NCI-H146 treated with DMSO at 0.1 percent for 48 hours (cell line): Measurements from ENCODE around the gene SERPINC1.
"Not testable (repeated sequence)": the region's sequence is repeated elsewhere in the genome, so short reads cannot be mapped to it uniquely, and the experiment has no call there.

Source experiments
- DNase-seq: peaks from one replicate; lab custom pipeline; 2025; ENCODE audit not compliant: unreplicated experiment; lab: John Stamatoyannopoulos, UW

Gene SERPINC1

DNA sequence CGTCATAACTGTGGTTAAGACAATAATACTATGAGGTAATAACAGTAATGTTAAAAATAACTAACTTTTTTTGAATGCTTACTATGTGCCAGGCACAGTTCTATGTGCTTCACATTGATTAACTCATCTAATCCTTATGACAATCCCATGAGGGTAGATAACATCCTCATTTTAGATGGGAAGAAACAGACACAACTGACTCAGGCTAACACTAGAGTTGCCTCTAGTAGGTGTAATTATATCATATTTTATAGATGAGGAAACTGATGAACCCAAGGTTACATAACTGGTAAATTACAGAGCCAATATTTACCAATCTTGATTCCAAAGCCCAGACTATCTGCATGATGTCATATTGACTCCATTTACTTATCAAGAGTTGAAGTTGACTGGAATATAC, 23.5 kb downstream of the SERPINC1 start:
- DNase-seq, result no peak

DNA sequence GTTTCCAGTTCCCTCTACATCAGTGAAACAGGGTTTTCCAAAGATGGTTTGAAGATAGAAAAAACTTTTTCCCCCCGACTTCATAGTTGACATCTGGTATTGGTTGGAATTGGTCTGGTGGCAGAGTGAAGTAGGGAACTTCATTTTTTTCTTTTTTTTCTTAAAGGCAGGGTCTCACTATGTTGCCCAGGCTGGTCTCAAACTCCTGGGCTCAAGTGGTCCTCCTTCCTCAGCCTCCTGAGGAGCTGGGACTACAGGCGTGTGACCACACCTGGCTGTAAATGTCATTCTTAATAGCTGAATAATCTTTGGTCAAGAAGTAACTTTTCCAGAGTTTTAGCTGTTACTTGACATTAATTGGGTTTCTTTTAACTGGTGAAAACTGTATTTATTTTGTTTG, 27.2 kb downstream of the SERPINC1 start:
- DNase-seq, result no peak

DNA sequence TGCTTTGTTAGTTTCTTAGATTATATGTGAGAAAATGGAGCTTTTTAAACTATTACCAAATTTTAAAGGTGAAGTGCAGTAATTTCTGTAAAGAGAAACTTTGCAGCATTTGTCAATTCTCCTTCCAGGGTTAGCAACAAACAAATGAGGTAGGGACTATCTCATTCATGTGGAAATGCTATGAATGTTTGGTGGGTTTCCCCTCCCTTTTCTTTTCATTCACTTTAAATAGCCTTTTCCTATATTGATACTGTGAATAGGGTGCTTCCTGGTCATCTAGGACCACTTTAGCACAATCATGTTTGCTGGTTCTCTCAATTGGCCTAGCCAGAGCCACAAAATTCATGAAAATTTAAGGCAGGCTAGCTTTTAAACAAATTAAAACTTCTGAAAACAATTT, 28.4 kb downstream of the SERPINC1 start:
- DNase-seq, result no peak

DNA sequence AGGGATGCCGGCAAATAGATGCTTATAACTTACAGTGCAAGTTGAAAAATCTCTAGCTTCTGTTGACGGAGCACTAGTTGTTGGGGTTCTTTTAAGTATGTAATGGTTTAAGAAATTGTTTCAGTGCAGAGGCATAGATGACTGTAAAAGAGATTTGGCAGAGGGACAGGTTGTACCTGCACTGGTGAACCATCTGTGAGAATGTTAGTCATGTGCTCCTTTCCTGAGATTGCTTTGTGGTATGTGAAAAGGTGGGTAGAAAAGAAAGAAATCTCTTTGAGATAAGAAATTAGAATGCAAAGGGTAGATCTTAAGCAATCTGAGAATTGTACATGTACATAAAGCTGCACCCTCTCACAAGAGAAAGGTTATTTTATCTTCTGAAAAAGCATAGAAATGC, 29.5 kb downstream of the SERPINC1 start:
- DNase-seq, result no peak

DNA sequence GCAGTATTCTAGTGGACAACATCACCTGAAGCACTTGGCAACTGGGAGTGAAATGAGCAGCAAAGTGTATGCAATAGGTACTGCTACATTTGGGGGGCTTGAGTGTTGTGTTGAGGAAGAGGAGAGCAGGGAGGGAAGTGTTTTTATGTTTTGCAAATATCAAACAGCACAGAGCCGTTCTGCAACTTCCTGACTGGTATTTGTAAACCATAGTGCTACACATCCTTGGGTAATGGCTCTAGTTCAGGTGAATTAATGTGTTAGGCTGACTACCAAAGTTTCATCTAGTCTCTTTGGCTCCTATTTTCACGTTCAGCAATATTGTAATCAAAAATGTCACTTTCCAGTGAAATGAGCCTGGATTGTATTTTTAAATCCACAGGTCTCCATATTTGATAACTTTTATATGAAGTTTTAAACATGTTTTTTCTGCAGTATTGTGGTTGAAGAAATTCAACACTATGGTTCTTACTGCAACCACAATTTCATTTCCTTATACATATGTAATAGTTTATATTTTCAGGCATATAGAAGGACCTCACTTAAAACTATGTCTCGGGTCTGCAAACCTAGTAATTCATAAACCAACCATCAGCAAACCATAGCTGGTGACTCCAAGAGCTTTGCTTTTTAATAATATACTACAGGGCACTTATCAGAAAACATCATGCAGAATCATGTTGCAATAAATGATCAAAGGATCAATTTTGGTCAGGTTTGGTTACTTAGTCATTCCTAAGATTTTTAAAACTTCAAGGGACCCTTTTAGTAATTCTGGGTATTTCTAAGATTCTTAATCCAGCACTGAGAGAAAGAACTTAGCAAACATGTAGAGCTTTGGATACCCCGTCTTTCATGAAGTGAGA, 30.1 kb downstream of the SERPINC1 start:
- no peak for DNase-seq

DNA sequence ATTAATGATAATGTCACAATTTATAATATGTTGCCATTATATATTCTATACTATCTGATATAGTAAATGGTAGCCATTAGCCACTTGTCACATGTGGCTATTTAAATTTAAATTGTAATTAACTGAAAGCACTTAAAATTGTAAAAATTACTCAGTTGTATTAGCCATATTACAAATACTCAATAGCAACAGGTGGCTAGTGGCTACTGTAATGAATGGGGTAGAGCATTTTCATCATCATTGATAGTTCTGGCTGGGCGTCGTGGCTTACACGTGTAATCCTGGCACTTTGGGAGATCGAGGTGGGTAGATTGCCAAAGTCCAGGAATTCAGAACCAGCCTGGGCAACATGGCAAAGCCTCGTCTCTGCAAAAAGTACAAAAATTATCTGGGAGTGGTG, 32.4 kb downstream of the SERPINC1 start:
- DNase-seq, result no peak

DNA sequence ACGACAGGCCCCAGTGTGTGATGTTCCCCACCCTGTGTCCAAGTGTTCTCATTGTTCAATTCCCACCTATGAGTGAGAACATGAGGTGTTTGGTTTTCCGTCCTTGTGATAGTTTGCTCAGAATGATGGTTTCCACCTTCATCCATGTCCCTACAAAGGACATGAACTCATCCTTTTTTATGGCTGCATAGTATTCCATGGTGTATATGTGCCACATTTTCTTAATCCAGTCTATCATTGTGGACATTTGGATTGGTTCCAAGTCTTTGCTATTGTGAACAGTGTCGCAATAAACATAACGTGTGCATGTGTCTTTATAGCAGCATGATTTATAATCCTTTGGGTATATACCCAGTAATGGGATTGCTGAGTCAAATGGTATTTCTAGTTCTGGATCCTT, 36.0 kb downstream of the SERPINC1 start:
- DNase-seq, result not testable (repeated sequence)

DNA sequence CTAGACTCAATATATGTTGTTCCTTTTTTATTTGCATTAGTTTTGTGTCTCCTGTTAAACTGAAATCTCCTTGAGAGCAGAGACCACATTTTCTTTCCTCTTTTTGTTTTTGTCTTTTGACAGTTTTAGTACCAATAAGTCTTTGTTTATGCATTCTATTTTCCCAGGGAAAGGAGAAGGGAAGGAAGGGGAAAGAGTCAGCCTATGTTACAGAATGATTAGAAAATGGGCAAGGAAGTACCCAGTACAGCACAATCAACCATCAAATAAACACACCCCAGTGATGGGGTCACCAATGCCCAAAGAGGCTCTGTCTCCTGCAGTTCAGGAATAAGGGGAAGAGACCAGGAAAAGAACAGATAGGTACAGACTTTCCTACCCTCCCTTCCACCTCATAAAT, 38.9 kb downstream of the SERPINC1 start:
- DNase-seq, result no peak

DNA sequence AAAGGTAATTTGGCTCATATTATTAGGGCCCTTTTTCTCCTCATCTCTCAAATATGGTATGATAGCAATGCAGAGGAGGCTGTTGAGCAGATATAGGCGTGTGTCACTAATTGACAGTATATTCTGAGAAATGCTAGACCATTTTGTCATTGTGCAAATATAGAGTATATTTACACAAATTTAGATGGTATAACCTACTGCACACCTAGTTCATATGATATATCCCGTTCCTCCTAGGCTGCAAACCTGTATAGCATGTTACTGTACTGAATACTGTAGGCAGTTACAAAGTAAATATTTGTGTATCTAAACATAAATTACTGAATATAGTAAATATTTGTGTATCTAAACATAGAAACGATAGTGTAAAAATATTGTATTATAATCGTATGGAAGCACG, 40.4 kb downstream of the SERPINC1 start:
- no peak for DNase-seq

DNA sequence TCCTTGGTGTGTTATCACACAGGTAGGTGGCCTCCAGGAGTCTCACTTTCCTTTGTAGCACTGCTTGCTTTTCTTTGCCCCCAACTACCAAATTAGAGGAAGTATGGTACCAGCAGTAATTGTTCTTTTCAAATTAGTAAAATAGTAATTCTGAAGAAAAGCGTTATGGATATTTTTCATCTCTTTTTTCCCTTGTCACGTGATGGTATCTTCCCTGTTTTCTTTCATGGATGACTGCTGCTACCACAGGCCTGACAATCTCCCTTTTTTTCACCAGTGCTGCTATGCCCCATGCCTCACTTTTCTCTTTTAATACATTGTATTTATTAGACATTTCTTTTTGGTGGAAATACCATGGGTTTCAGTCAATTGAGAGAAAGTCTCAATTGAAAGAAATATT, 45.6 kb downstream of the SERPINC1 start:
- DNase-seq, result no peak

DNA sequence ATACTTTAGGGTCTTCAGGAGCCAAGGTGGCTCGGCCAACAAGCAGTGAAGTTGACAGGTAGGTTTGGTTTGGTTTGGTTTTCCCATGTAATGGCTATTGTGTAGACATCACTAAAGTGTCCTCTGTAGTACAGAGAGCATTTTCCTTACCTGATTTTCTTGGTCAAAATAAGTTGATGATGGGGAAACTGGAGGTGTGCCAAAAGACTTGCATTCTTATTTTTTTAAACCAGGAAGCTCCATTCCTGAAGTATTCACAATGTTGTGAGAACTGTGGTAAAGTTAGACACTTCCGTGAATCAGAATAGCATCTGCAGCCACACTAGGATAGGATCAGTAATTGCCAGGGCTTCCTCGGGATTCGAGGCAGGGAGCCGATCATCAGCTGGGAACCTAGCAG, 46.0 kb downstream of the SERPINC1 start:
- DNase-seq, result no peak

DNA sequence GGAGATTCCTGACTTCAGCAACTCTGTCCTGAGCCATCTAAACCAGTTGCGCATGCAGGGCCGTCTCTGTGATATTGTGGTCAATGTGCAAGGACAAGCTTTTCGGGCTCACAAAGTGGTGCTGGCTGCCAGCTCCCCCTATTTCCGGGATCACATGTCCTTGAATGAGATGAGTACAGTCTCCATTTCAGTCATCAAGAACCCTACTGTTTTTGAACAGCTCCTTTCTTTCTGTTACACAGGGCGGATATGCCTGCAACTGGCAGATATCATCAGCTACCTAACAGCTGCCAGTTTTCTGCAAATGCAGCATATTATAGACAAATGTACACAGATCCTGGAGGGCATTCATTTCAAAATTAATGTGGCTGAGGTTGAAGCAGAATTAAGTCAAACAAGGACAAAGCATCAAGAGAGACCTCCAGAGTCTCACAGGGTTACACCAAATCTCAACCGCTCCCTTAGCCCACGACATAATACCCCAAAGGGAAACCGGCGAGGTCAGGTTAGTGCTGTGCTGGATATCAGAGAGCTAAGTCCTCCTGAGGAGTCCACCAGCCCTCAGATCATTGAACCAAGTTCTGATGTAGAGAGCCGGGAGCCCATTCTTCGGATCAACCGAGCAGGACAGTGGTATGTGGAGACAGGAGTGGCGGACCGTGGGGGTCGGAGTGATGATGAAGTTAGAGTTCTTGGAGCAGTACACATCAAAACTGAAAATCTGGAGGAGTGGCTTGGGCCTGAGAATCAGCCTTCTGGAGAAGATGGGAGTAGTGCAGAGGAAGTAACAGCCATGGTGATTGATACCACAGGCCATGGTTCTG, 46.7 kb downstream of the SERPINC1 start:
- DNase-seq, result no peak

DNA sequence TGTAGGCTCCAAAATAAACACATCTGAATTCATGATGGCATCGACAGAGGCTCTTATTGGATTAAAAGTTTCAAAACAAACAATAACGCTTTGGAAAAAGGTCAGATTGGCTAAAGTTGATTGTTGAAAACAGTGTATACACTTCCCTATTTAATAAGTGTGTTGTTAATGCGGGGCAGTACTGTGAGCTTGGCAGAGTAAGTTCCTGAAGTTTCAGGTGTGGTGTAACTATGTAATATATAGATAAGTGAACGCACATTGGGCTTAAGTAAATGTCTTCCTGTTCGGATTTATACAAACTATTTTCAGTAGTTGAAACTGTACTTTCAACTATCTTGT, 48.1 kb downstream of the SERPINC1 start:
- DNase-seq, result peak; percentile 47

DNA sequence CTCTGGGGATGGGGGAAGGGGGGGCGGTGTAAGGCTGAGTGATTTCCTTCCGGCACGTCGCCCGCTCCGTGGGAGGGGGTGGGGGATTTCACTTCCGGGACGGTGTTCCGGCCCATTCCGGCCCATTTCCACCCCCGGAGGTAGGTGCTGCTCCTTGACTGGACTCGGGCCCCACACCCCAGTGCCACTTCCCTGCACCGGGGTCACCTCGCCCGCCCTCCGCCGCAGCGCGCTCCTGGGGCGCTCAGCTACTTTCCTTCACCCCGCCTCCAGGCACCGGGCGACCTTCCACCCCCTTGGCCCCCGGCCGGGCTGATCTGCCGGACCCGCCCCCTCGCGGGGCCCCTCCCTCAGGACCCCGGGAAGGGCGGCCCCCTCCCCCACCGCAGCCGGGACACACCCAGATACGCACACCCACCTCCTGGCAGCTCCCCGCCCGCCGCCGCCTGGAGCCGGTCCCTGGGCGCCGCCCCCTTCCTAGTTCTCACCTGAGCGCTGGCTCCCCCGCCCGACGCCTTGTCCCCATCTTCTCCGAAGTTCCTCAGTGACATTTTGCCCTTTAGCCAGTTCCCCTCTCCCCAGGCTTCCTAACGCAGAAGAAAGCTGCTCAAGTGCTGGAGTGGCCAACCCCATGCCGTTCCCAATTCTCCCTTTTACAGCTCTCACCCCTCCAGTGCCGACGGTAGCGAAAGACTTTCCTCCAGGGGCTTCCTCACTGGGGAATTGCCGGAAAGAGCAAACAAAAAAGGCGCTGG, 48.7 kb downstream of the SERPINC1 start, which contains the start of gene ZBTB37:
TSS of gene ZBTB37 (plus strand) at position 115 of the 755 bp plus-strand sequence. CDS start 1,846 bp downstream, outside the sequence.
- DNase-seq, result peak; percentile 86

DNA sequence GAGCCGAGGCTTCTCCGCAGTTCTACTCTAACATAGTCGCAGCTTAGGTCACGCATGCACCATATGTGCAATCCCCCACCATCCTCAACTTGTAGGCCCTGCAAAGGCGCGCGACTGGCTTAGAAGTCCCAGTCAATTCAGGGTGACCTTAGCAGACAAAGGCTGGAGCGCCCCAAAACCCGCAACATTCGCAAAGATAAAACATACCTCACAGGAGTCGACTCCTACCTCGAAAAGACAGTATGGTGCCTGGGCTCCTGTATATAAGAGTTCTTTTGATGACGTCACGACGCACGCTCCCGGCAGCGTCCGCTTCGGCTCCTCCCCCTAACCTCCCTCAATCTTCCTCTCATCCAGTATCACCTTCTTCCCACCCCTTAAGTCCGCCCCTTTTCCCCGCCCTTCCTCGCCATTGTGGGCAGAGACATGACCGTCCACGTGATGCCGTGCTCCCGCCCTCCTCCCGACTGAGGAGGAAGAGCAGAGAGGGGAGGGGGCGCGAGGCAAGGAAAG, 49.3 kb downstream of the SERPINC1 start, which contains the start of gene GAS5:
TSS of gene GAS5 (minus strand) at position 237 of the 513 bp plus-strand sequence.
- peak; percentile 99 for DNase-seq

DNA sequence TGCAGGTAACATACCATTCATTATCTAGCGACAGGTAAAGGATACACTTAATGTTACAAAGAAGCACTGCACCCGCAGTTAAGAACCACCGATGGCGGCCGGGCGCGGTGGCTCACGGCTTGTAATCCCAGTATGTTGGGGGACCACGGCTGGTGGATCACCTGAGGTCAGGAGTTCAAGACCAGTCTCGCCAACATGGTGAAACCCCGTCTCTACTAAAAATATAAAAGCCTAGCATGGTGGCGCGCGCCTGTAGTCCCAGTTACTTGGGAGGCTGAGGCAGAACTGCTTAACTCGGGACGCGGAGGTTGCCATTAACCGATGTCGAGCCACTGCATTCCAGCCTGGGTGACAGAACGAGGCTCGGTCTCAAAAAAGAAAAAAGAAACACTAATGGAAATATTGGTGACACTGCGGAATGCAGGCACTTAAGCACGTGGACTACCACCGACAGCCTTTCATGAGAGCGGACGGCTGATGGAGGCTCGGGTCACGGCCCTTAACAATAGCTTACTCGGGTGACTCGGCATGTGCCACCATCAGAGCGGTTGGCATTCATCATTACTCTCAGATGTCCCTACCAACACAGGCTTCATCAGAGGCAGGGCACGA, 49.9 kb downstream of the SERPINC1 start:
- DNase-seq, result peak; percentile 45

DNA sequence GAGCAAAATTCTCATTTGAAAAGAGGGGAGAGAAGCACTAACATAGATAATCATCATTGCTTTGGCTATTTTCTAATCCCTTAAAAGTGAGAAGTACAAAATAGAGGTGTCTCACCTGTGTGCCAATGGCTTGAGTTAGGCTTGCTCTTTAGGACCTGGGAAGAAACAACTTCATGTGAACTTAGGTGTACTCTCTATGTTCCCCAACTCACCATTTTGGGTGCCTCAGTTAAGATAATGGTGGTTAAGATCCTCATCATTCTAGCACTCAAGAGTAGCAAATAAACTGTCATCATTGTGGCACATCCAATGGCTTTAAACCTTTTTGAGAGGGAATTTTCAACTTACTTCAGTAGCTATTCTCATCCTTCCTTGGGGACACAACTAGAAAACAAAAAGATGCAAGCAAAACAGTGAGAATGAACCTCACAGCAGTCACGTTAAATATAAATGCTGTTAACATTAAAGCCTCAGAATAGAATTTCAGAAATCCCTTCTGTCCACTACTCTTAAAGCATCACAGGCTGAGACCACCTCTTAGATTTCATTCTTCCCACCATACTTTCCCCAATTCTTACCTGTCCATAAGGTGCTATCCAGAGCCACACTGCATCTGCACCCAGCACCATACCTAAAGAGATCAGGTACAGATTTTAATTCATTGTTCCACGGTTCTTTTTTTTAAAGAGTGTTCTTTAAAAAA, 50.6 kb downstream of the SERPINC1 start:
- DNase-seq, result no peak

DNA sequence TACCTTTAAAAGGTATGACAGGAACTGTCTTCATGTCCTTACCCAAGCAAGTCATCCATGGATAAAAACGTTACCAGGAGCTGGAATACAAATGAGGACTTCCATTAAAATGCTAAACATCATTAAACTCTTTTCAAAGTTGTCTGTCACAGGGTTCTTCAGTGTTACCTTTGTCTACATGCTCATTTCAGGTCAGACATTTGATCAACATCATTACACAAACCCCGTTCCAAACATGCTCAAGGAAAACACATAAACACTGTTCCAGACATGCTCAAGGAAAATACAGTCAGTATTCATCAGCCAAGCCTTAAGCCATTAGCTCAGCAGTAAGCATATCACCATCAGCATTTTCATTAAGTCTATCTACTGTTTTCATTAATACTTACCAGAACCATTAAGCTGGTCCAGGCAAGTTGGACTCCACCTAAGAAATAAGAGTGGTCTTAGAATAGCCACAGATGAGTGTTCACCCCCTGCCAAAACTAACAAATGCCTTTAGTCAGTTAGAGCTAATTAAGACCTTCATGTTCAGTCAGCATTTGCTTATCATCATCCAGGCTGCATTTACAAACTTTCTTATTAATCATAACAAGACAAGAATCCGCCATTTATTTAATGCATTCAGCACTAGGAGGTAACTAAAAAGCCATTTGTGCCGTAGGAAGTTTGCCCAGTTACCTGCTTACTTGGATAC, 51.5 kb downstream of the SERPINC1 start:
- no peak for DNase-seq

DNA sequence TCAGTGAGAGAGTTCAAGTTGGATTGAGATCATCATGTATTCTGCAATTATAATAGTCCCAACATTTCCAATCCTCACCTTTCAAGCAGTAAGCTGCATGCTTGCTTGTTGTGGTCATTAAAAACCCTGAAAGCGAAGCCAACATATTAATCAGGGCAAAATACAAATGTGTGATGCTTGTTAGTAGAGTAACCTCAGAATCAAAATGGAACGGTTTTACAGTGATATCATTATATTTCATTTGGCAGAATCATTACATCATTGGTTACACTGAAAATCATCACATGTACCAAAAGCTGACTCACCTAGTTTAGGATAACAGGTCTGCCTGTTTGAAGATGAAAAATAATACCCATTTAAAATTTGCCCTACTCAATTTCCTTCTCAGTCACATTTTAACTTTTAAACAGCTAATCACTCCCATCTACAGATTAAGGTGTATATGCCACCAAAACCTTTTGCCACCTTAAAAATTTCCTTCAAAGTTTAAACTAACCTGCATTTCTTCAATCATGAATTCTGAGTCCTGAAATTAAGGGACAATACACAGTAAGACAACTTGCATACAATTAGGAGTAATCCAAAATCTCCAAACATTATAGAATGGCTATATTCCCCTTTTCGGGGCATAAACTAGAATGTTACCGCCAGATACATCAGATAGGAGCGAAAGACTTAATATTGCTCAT, 52.8 kb downstream of the SERPINC1 start:
- DNase-seq, result no peak
